Fibroblast of peridontal ligament (primary cell): ENCODE data around the gene HEXD.

ENCODE experiments used
- DNase-seq: peaks from one replicate; pipeline ENCODE4 v3.0.0-alpha.2; 2010; ENCODE audit errors: extremely low read depth

The HEXD gene

DNA sequence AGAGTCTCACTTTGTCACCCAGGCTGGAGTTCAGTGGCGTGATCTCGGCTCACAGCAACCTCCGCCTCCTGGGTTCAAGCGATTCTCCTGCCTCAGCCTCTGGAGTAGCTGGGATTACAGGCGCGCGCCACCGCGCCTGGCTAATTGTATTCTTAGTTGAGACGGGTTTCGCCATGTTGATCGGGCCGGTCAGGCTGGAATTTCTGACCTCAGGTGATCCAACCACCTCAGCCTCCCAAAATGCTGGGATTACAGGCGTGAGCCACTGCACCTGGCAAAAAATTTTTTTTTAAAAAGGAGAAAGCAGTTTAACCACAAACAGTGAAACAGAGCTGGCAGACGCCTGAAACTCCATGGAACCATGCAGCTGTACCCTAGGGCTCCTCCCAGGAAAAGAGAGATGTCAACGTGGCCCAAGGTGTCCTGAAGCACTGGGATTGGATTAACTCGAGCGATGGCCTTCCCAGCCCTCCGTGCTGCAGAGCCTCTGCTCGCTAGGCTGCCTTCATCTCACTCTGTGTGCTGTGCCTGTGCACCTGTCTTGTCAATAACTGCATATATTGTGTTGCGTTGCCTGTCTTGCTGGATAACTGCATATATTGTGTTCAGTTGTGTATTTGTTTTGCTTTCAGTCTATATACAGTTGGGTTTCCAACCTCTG, 71.8 kb downstream of the HEXD start:
- DNase-seq = no peak

DNA sequence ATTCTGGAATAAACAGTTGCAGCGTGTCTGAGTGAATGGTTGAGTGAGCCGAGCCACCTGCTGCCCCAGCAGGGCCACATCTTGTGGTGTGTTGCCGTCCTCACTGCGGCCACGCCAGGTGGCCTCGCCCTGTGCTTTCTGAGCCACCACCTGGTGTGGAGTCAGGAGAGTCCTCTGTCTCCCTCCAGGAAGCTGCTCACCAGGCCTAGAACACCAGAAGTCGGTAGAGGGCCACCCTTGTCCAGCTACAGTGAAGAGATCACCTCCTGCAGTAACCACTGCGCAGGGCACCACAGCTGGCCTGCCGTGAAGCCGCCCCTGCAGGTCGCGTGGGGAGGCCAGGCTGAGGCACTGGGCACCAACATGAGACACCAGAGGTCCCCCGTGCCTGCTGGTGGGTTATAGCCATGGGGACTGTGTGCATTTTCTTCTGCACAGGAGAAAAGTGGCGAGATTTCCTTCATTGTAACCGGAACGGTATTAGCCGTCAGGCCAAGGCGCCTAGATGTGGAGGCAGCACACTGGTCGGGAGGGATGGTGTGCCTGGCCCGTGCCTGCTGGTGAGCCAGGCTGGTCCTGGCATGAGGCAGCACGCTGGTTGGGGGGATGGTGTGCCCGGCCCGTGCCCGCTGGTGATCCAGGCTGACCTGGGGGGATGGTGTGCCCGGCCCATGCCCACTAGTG, 72.5 kb downstream of the HEXD start:
- DNase-seq = no peak

DNA sequence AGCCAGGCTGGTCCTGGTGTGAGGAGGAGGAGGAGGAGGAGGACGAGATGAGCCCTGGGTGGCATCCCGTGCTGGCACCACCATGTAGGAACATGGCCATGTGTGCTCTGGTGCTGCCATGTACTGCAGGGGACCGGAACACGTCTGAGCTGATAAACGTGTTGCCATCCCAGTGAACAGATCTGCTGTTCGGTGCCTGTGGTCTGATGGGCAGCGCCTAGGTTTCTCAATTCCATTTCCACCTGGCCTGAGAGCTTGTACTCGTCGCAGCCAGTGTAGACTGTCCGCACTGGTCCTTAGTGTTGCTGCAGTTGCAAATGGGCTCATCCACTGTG, 73.0 kb downstream of the HEXD start:
- DNase-seq = no peak

DNA sequence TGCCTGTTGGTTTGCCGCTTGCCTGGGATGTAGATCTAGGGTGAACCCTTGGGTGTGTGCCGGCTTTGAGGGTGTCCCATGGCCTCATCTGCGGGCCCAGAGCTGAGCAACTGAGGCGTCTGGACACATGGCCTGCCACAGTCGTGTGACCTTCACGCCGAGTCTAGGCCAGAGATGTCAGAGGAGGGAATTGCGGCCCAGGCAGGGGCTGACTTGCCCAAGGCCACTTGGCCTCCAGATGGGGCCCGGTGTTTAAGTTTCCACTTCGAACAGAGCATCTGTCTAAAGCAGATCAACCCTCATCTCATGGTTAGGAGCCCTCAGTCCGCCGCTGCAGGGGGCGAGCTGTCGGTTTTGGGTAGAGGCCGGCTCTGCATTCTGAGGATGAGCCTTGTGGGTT, 73.4 kb downstream of the HEXD start:
- DNase-seq = no peak
